Mesendoderm (in vitro differentiated cells): Measurements from ENCODE around the gene ENTR1.
"Not testable (repeated sequence)": the region's sequence is repeated elsewhere in the genome, so short reads cannot be mapped to it uniquely, and the experiment has no call there.

Experiments
- DNase-seq: peaks from one replicate; pipeline ENCODE4 v3.0.0; 2013
- H2AK5ac ChIP-seq: 2 replicates; pipeline ENCODE4 v1.6.1; 2013; ENCODE audit warnings: low read length, inconsistent platforms
- H2BK120ac ChIP-seq: 2 replicates; pipeline ENCODE4 v1.6.1; 2013; ENCODE audit warnings: low read depth, mild to moderate bottlenecking, low read length, moderate library complexity, mixed read lengths
- H2BK15ac ChIP-seq: replicated peaks from 2 replicates; pipeline ENCODE4 v1.6.1; 2013; ENCODE audit warnings: low read depth, mild to moderate bottlenecking, moderate library complexity
- H2BK5ac ChIP-seq: 2 replicates; pipeline ENCODE4 v1.6.1; 2013; ENCODE audit warnings: low read length, inconsistent platforms
- H3K18ac ChIP-seq: 2 replicates; pipeline ENCODE4 v1.6.1; 2013; ENCODE audit warnings: mild to moderate bottlenecking, low read length, mixed read lengths
- H3K23ac ChIP-seq: one replicate; pipeline ENCODE4 v1.6.1; 2013; ENCODE audit warnings: low read length
- H3K27ac ChIP-seq: 2 replicates; pipeline ENCODE4 v1.5.1; 2013; ENCODE audit warnings: low read depth, mild to moderate bottlenecking, inconsistent platforms, low read length, moderate library complexity
- H3K27me3 ChIP-seq: 2 replicates; pipeline ENCODE4 v1.6.1; 2013; ENCODE audit warnings: low read length, control low read depth, mild to moderate bottlenecking, inconsistent platforms; ENCODE audit not compliant: insufficient read depth, poor library complexity
- H3K36me3 ChIP-seq: 2 replicates; pipeline ENCODE4 v1.6.1; 2013; ENCODE audit warnings: low read length, inconsistent platforms; ENCODE audit not compliant: control insufficient read depth, insufficient read depth
- H3K4ac ChIP-seq: one replicate; pipeline ENCODE4 v1.6.1; 2013; ENCODE audit warnings: low read depth, mild to moderate bottlenecking, low read length, moderate library complexity
- H3K4me1 ChIP-seq: 2 replicates; pipeline ENCODE4 v1.6.1; 2013; ENCODE audit warnings: low read depth, low read length, inconsistent platforms; ENCODE audit not compliant: control insufficient read depth
- H3K4me2 ChIP-seq: 2 replicates; pipeline ENCODE4 v1.6.1; 2013; ENCODE audit warnings: low read length
- H3K4me3 ChIP-seq: 2 replicates; pipeline ENCODE4 v1.5.1; 2013; ENCODE audit warnings: mild to moderate bottlenecking, low read length
- H3K56ac ChIP-seq: one replicate; pipeline ENCODE4 v1.6.1; 2013; ENCODE audit warnings: low read length
- H3K79me1 ChIP-seq: 2 replicates; pipeline ENCODE4 v1.6.1; 2013; ENCODE audit warnings: low read length, inconsistent platforms
- H3K79me2 ChIP-seq: 2 replicates; pipeline ENCODE4 v1.6.1; 2013; ENCODE audit warnings: mild to moderate bottlenecking, low read length; ENCODE audit not compliant: control insufficient read depth, insufficient read depth
- H3K9ac ChIP-seq: 2 replicates; pipeline ENCODE4 v1.6.1; 2013; ENCODE audit warnings: low read length, inconsistent platforms
- H4K5ac ChIP-seq: one replicate; pipeline ENCODE4 v1.6.1; 2013; ENCODE audit warnings: low read length
- H4K8ac ChIP-seq: one replicate; pipeline ENCODE4 v1.6.1; 2013; ENCODE audit warnings: low read depth, mild to moderate bottlenecking, control low read depth, low read length, moderate library complexity
- WGBS: extraction: QIAGEN DNeasy Blood & Tissue Kit; methylation state at CpG from one replicate; pipeline ENCODE4 v1.1.7; 2013; ENCODE audit warnings: low lambda C conversion rate, missing lambda C conversion rate; ENCODE audit not compliant: insufficient coverage; ENCODE audit errors: extremely low coverage; 5-methylcytosine and 5-hydroxymethylcytosine counted together

The ENTR1 gene

GRCh38 chr9:136409557-136410455 lies 608 bp downstream of the ENTR1 start:
- Histone ChIP-seq H3K4me1 (peaks cover 5% of the 10 kb centered on the region), H3K4me2 (peak overlapping the region; percentile 88), H4K5ac (no peak overlapping the region), H3K79me1 (peaks cover 31% of the 10 kb centered on the region), H3K27ac (peak overlapping the region; percentile 30), H3K18ac (peak overlapping the region; percentile 34), H3K4ac (peak overlapping the region; percentile 66), H3K36me3 (peaks cover 10% of the 10 kb centered on the region), H3K9ac (peak overlapping the region; percentile 91), H2BK15ac (no peak overlapping the region), H4K8ac (no peak overlapping the region), H3K27me3 (no peaks in the 10 kb centered on the region), H3K79me2 (peaks cover 42% of the 10 kb centered on the region), H3K56ac (peak overlapping the region; percentile 95), H3K23ac (peak overlapping the region; percentile 97), H2AK5ac (no peak overlapping the region), H2BK5ac (peak overlapping the region; percentile 55), H3K4me3 (peak overlapping the region; percentile 82), H2BK120ac (no peak overlapping the region)
- peak; percentile 44 for DNase-seq
- no CpG with 5 or more reads among the region's 71 CpGs for WGBS

- Histone ChIP-seq H3K23ac (no peak overlapping the region), H3K27ac (no peak overlapping the region), H3K4me2 (no peak overlapping the region), H3K4ac (no peak overlapping the region), H3K79me1 (peaks cover 22% of the 10 kb centered on the region), H3K36me3 (peaks cover 5% of the 10 kb centered on the region), H2BK5ac (no peak overlapping the region), H3K56ac (no peak overlapping the region), H4K5ac (no peak overlapping the region), H3K4me1 (peaks cover 5% of the 10 kb centered on the region), H3K18ac (no peak overlapping the region), H3K79me2 (peaks cover 34% of the 10 kb centered on the region), H3K27me3 (no peaks in the 10 kb centered on the region), H3K4me3 (no peak overlapping the region), H2BK120ac (no peak overlapping the region), H4K8ac (no peak overlapping the region), H3K9ac (no peak overlapping the region), H2BK15ac (no peak overlapping the region), H2AK5ac (no peak overlapping the region)
- WGBS: no CpG with 5 or more reads among the region's 7 CpGs
- no peak for DNase-seq
Measured at GRCh38 chr9:136407911-136408310, 2.5 kb downstream of the ENTR1 start.

GRCh38 chr9:136407061-136407460 lies 3.4 kb downstream of the ENTR1 start:
- not testable (repeated sequence) for H3K56ac ChIP-seq, H3K36me3 ChIP-seq, H3K4me3 ChIP-seq, H3K4ac ChIP-seq, H2BK120ac ChIP-seq, H4K5ac ChIP-seq, H4K8ac ChIP-seq, H3K27me3 ChIP-seq, H2BK5ac ChIP-seq, DNase-seq, H3K23ac ChIP-seq, H3K4me2 ChIP-seq, H3K27ac ChIP-seq, H2AK5ac ChIP-seq, H3K4me1 ChIP-seq, H2BK15ac ChIP-seq, H3K18ac ChIP-seq, H3K9ac ChIP-seq
- H3K79me1 ChIP-seq: peaks cover 19% of the 10 kb centered on the region
- WGBS: no CpG with 5 or more reads among the region's 28 CpGs
- peaks cover 29% of the 10 kb centered on the region for H3K79me2 ChIP-seq

- not testable (repeated sequence) for H3K18ac ChIP-seq, H3K56ac ChIP-seq, H3K27ac ChIP-seq, H3K4ac ChIP-seq, H3K27me3 ChIP-seq, DNase-seq, H3K4me2 ChIP-seq, H3K9ac ChIP-seq, H2AK5ac ChIP-seq, H3K23ac ChIP-seq, H4K8ac ChIP-seq, H2BK120ac ChIP-seq, H2BK5ac ChIP-seq, H4K5ac ChIP-seq, H3K4me3 ChIP-seq, H3K36me3 ChIP-seq, H3K4me1 ChIP-seq, H2BK15ac ChIP-seq
- Histone ChIP-seq H3K79me1 (peaks cover 11% of the 10 kb centered on the region), H3K79me2 (peaks cover 18% of the 10 kb centered on the region)
- no CpG with 5 or more reads among the region's 10 CpGs for WGBS
Measured at GRCh38 chr9:136405904-136406303, 4.5 kb downstream of the ENTR1 start.

- Histone ChIP-seq H3K27ac (no peak overlapping the region), H3K18ac (no peak overlapping the region), H3K9ac (no peak overlapping the region), H3K79me1 (peaks cover 11% of the 10 kb centered on the region), H3K56ac (no peak overlapping the region), H3K4me2 (no peak overlapping the region), H3K36me3 (peaks cover 8% of the 10 kb centered on the region), H3K4me1 (no peaks in the 10 kb centered on the region), H4K8ac (no peak overlapping the region), H3K4me3 (no peak overlapping the region), H2BK120ac (no peak overlapping the region), H3K4ac (no peak overlapping the region), H3K79me2 (peaks cover 14% of the 10 kb centered on the region), H3K23ac (no peak overlapping the region), H2AK5ac (no peak overlapping the region), H3K27me3 (no peaks in the 10 kb centered on the region), H4K5ac (no peak overlapping the region), H2BK5ac (no peak overlapping the region), H2BK15ac (no peak overlapping the region)
- no CpG with 5 or more reads among the region's 7 CpGs for WGBS
- no peak for DNase-seq
Measured at GRCh38 chr9:136405481-136405880, 4.9 kb downstream of the ENTR1 start.
